OCI-M1 (cell line): ENCODE results near the gene KIAA1328.
"Not testable (repeated sequence)": the region's sequence is repeated elsewhere in the genome, so short reads cannot be mapped to it uniquely, and the experiment has no call there.

Experiments
- DNase-seq: peaks from one replicate; lab custom pipeline; 2025; lab: John Stamatoyannopoulos, UW

The KIAA1328 gene

DNA sequence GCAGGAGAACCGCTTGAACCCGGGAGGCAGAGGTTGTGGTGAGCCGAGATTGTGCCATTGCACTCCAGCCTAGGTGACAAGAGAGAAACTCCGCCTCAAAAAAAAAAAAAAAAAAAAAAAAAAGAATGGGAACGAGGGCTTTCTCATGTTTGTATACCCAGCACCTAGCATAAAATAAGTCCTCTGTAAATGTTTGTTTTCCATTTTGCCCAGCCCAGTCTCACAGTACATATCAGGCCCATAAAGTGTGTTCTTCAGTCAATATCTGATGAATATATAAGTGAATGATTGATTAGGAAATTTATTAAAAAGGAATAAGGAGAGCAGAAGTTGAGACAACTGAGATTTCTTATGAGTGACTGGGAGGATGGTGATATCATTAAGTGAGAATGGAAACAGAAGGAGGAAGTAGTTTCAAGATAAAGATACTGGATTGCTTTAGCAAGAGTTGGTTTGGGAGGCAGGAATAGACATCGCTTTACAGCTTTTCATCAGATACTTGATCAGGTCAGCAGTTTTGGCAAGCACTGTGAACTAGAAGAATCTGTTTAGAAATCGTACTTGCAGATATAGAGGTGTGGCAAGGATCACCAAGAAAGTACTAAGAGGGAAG, 327.5 kb downstream of the KIAA1328 start:
- DNase-seq, result peak; percentile 19

DNA sequence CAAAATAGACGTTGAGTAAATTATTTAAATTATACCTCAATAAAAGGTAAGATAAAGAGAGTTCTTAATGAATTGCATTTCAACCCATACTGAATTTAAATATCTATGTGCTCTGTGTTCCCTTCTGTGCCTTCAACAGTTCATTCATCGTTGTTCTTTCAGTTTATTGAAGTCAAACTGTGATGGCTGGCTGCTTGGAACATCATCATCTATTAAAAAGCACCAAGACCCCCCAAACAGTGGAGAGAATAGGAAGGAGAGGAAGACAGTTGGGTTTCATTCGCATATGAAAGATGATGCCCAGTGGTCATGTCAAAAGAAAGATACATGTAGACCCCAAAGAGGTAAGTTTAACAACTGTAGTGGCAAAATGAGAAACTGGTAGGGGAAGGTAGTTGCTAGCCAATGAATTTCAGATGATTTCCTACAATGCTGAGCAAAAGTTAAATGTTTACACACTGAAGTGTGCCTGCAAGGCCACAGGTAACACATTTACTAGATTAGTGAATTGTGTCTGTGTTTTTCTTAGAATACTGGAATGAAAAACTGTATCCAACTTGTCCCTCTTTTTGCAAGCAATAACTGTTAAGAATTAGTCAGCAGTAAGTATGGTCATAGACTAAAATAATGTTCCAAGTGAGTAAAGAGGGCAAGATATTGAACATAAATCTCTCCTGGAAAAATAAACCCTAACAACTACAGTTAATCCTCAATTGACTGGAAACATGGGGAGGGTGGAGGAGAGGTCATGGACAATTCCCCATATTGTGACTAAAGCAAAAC, 331.3 kb downstream of the KIAA1328 start:
- DNase-seq, result no peak

DNA sequence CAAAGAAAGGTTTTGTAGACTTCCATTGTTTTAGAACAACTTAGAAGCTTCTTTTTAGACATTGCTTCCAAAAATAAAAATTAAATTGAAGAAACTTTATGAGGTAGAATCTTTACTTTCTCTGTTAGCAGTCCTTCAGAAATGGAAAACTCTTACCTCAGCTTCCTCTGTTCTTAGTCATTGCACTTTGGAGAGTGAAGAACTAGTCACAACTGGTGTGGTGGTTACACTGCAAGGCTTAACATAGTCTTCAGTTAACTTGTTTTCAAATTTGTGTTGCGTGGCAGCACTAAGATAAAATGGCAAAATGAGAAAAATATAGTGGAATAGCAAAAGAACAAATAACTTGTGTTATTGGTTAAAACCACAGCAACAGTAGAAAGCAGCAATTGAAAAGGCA, 332.6 kb downstream of the KIAA1328 start:
- DNase-seq, result peak; percentile 3

DNA sequence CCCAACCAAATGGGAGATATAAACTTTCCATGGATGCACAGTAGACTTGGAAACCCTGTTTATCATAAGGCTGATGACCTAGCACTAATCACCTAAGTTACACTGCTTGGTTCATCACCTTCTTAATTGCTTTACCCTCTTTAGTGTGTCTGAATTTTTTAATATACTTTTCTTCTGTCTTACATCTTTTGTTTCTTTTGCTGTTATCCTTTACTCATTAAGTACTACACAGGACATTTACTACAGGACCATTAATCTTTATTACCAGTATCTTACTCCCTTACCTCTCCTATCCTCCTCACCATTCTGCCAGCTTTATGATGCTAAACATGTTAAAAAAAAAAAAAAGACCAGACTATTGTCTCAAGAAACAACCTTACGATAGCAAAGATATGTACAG, 333.6 kb downstream of the KIAA1328 start:
- no peak for DNase-seq

DNA sequence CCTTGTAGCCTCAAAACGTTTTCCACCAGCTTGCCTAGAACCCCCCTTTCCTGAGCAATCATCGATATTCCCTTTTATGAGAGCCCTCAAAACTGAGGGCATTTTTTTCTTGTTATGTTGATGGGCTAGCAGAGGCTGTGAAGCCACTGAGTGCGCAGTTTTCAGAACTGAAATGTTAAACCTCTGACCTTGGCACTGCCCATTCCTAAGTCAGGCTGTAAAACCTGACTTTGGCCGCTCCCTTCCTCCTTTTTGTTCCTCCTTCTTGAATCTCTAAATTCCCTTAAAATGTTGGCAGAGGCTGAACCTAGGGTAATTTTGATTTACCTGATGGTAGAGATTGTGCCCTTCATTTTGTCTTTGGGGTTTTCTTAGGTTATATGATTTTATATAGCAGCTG, 334.2 kb downstream of the KIAA1328 start:
- no peak for DNase-seq

DNA sequence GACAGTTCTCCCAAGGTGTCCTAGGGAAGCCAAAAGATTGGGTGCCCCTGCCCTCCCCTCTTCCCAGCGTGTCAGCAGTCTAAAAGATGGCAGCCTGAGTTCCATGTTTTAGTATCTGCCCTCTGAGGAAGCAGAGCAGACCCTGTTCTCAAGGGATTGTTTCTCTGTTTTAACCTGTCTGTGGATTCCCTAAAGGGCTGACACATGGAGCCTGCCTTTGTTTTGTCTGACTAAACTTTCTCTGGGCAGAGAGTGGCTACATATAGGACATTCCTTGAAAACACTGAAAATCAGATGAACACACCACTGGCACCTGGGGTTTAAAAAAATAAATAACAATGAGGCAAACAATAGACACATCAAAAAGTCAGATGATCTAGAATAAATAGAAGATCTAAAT, 337.6 kb downstream of the KIAA1328 start:
- DNase-seq, result no peak

DNA sequence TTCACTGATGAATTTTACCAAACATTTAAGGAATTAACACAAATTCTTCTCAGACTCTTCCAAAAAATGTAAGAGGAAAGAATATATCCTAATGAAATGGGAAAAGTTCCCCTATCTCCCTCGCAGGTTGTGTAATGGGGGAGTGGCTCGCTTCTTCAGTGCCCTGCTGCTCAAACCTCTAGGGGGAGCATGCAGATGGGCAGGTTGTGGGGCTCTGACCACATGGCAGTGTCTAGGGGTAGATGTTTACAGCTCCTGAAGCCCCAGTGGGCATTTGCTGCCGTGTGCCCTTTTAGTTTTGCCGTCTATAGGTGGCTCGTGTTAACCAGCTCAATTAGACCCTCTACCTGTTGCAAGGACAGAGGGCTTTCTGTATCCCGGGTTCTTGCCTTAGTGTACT, 338.0 kb downstream of the KIAA1328 start:
- DNase-seq, result not testable (repeated sequence)

DNA sequence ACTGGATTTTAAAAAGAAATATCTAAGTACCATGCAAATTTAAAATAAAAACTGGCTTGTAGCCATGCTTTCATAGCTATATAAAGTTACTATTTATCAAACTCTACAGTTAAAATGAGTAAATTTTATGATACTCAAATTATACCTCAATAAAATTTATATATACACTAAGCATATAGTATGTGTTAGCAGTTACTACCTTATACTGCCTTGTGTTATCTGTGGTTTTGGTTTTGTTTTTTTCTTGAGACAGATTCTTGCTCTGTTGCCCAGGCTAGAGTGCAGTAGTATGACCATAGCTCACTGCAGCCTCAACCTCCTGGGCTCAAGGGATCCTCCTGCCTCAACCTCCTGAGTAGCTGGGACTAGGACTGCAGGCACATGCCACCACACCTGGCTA, 342.1 kb downstream of the KIAA1328 start:
- no peak for DNase-seq

DNA sequence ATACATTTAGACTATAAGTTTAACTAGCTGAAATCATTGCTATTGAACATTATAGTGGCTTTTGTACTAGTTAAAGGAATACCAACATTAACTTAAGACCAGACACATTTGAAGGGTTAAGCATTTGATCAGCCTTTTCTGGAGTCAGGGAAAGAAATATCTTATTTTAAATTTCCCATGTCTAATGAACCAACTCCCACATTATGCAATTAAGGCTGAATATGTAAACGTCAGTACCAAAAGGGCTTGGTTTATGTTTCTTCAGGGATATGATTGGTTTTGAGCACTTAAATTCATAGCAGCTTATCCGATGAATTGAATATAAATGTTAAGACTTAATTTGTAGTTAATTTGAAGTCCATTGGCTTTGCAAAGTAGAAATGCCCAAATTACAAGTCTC, 344.5 kb downstream of the KIAA1328 start:
- DNase-seq, result no peak

DNA sequence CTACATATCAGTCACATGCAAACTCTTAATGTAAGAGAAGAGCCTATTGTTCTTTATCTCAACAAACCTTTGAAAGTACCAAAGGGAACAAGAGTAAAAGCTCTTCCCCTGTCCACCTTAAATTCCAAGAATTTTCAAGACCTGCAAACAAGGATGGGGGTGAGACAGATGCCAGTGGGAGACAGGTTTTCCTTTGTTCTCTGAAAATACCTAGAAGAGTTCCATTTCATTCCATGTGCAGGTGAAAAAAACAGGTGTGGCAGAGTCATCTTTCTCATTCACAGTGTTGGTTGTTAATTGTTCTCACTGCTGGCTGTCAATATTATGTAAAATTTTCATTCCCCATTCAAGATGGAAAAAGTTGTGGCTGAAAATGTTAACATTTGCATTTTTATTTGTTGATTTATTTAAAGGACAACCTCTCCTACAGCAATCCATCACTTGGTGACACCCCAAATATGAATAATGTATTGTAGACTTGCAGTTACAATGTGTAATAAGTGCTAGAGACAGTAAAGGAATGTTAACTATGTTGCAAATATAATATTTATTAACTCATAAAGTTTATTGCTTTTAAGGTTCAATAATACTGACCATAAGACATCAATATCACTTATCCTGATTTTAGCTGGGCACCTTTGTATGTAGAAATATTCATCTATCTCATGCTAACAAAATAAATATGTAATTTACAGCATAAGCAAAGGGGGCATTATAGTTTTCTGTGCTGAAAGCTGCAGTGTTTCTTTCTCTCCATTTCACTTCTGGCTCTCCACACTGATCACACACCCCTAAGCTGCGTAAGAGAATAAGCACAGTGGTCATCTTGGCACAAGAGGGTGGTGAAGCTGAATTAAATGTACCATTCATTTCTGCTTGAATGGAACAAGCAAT, 347.0 kb downstream of the KIAA1328 start:
- DNase-seq, result no peak

DNA sequence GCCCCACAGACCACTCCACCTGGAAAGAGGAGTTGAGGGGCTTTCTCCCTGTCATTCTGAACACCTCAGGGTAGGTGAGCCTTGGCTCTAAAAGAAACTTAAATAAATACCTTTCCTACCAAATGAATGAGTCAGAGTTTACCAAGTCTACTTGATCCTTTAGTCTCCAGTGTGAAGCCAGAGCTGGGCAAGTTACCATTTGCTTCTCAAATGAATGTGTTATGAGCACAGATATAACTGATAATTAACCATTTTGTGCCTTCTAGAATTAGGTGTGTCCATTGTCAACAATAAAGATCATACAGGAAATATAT, 347.7 kb downstream of the KIAA1328 start:
- no peak for DNase-seq

DNA sequence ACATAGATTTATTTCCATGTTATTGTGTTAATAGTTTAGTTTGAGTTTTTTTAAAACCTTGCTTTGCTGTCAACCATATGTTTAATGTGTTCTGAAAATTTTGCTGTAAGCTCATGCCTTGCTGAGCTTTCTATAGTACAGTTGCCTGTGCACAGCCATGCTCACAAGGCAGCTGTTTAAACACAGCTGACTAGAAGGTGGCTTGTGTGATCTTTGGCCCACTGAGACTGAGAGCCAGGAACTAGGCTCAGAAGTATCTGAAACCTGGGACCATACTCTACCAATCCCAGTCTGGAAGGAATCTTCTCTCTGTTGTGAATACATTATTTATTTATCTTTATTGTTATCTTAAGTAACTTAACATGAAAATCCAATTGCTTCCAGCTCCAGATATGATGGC, 350.5 kb downstream of the KIAA1328 start:
- DNase-seq, result no peak

DNA sequence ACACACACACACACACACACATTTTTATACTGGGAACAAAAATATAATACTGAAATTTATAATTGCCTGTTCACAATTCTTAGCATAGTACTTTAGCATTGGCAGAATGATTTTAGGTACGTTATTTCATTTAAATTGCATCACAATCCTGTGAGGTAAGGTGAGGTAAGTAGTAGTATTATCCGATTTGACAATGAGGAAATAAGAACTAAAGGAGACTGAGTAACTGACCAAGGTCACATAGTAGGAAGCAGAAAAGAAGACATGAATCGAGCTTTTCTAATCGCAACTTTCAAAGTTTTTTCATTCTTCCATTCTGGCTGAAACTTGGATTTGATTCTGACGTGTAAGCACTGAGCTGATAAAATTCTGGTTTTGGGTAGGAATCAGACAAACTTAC, 351.2 kb downstream of the KIAA1328 start:
- no peak for DNase-seq

DNA sequence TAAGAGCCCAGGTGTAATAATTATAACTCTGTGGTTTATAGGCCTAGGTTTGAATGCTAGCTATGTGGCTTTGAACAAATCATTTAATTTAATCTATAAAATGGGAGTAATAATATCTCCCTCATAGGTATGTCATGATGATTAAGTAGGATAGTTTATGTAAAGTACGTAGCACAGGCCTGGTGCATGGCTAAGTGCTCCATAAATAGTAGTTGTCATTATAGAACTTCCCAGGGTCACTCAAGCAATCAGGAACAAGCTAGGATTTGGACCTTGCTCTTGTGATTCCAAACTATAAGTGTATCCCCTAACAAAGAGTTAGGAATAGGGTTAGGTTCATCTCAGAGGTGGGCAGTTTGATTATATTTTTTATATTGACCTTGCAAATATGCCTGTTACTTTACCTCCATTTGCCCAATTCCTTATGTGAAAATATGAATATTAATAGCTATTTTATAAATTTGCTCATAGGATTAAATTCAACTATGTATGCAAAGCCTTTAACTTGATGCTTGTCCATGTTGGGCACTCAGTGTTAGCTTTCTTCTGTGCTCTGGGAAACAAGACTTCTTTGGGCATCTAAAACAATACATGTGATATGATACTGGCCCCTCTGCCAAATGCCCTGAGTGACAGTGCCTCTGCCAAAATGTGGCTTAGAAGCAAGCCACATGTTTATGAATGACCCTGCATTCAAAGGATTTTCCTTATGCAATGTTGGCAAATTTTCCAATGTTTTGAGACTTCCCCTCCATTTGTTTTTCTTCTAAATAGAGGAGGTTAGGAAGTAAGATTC, 353.6 kb downstream of the KIAA1328 start:
- DNase-seq, result no peak

DNA sequence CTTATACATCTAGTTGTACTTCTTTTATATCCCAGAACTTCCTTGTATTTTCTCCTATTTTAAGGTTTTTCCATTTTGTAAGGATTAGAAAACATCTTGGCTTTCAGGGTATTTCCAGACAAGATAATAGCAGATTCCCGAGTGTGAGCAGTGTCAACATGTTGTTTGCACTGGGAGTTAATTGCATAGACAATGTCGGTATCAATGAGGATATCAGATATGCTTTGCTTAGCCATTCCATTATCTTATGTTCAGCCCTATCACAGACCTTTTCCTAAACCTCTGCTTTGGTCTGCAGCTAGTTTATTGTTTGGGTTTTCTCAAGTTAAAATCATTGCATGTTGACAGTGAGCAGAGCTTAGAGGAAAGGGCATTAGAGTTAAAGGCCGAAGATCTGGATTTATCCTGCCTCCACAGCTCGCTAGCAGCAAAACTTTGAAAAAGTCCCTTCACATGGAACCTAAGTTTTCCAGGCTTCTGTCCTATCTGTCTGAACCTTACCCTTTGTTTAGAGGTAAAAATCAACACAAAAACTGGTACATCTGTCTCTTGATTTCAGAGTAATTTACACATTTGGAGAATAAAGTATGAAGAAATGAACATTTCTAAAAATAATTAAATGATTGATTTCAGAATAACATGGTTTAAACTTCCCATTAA, 355.4 kb downstream of the KIAA1328 start:
- DNase-seq, result no peak

DNA sequence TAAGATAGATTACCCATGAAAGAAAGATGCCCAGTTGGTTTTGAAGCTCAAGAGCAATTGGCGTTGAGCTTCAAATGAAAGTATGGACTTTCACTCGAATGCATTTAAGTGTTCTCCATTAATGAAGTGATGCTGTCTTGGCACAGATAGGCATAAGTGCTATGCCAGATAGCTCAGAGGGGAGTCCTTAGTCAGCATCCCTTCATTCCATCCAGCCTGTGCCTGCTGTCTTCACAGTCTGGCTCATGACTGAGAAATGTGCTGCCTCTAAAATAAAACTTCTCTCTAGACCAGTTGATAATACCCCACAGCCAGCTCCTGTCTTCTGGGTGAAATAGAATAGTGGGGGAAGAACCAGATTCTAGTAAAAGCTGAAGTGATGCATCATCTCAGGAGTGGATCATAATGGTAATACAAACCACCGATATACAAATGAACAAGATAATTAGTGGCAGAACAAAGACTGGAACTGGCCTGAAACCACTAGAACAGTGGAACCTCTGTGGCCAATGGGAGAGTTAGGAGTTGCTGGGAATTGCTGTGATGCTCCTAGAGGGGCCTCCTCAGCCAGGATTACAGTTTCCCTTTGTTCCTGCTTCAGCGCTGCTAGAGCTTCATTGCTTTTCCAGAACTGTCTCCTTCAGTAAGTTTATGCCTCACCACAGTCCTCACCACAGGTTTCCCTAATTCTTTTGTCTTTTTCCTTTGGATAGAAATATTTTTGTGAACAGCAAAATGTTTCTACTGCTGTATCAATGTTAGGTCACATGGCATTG, 359.3 kb downstream of the KIAA1328 start:
- DNase-seq, result no peak

DNA sequence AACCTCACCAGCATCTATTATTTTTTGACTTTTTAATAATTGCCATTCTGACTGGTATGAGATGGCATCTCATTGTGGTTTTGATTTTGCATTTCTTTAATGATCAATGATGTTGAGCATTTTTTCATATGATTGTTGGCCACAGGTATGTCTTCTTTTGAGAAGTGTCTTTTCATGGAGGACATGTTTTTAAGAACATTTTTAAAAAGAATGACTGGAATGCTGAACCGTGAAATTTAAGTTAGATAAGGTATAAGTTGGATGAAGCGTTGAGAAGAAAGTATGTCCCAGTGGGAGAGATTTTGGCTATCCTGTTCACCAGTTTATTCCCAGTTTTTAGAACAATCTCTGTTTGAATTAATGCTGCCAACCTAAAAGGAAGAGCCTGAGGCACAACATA, 370.8 kb downstream of the KIAA1328 start:
- DNase-seq, result no peak

DNA sequence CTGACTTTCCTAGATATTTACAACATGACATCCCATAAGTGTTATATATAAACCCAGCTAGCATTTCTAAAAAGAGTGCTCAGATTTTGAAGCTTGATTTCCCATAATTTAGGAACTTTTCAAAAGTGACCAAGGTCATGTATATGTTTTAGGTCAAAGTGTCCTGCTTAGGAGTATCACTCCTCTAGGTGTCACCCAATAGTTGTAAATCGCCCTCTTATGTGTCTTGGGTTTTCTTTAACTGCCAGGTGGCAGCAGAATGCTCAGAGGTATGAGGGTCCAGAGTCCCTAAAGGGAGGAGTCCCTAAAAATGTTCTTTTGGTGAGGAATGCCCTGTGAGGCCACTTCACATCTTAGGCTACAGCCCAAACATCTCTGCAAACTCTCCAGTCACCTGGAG, 378.4 kb downstream of the KIAA1328 start:
- DNase-seq, result no peak

DNA sequence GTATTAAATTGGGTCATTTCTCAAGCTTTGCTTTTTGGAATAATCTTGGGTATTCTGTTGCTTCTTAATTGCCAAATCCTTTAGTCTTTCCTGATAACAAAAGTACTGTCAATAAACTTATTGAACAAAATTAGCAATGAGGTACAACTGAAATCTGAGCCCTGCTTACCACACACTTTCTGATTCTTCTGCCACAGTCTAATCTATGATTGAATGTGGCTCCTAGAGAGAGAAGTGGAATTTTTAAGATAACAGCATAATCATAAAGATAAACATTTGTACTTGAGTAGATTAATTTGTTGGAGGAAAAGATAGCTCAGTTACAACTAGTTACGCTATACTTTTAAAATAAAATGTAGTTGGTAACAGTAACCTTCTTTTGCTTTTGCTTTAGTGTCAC, 381.9 kb downstream of the KIAA1328 start:
- DNase-seq, result no peak

DNA sequence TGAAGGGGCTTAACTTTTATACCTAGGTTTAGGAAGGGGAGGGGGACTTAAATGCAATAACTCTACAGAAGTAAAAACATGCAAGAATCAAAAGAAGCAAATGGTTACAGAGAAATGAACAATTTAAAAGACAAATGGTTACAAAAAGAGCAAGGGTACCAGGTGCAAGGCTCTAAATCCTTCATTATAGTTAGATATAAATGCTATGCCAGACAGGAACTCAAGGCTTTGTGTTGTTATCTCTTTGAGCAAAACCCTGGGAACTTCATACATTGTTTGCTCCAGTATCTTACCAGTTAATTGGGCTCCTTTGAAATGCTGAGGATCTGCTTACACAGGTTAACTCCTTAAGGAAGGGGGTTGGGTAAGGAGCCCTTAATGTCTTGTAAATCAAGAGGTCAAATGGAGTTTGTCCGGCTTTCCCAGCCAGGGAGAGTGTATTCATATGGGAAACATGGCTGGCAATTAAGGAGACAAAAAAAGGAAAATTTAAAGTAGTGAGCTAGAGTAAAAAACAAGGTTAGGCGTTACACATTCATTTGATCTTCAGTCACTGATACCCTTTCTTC, 389.2 kb downstream of the KIAA1328 start:
- no peak for DNase-seq

DNA sequence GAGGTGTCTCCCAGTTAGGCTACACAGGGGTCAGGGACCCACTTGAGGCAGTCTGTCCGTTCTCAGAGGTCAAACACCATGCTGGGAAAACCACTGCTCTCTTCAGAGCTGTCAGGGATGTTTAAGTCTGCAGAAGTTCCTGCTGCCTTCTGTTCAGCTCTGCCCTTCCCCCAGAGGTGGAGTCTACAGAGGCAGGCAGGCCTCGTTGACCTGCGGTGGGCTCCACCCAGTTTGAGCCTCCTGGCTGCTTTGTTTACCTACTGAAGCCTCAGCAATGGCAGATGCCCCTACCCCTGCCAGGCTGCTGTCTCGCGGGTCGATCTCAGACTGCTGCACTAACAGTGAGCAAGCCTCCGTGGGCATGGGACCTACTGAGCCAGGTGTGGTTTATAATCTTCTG, 390.3 kb downstream of the KIAA1328 start:
- DNase-seq, result no peak
